ENCODE data around the gene GFRA1. TPM values are rescaled to one million over a fixed set of nuclear protein-coding genes. Genes with fewer than 3 reads are reported as not detected.

The GFRA1 gene
- total and polyA plus RNA-seq, 2 experiments from 2014 or later: 1.7 to 5.0 TPM

DNA sequence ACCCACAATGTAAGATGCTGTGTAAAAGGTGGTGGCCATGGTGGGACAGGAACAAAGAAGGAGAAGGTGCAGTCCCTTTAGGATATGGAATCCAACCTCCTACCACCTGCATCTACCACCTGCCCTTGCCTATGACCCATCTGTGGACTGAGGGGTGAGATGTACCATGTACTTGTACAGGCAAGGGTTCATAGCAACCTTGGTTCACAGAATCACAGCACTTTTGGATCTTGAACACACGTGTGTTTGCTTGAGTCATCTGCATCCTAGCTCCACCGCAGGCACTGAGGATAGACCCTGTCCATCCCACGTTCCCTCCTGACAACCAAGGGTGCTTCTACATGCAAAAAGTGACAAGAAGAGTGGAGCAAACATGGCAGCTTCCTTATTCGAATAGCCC is 162.3 kb downstream of the GFRA1 start:
- H3K27ac ChIP-seq: no peak overlapping the region
- no peak overlapping the region for H3K4me3 ChIP-seq
- no peaks in the 10 kb centered on the region for H3K4me1 ChIP-seq (ENCODE audit: low read depth)
- no peaks in the 10 kb centered on the region for H3K27me3 ChIP-seq
- no peak for TF ChIP-seq CTCF (IDR thresholded peaks at IDR 0.05; ENCODE audit: low read depth, low read length)
- H3K36me3 ChIP-seq: no peaks in the 10 kb centered on the region
- H3K9me3 ChIP-seq (ENCODE audit: low read depth): no peaks in the 10 kb centered on the region
- no peak for DNase-seq (ENCODE audit: low read depth in 1 of 2, low spot score in 1 of 2)

- no peaks in the 10 kb centered on the region for H3K27me3 ChIP-seq
- TF ChIP-seq CTCF (IDR thresholded peaks at IDR 0.05; ENCODE audit: low read depth, low read length): no peak
- DNase-seq (ENCODE audit: low read depth in 1 of 2, low spot score in 1 of 2): no peak
- H3K4me1 ChIP-seq (ENCODE audit: low read depth): no peaks in the 10 kb centered on the region
- no peaks in the 10 kb centered on the region for H3K36me3 ChIP-seq
- H3K27ac ChIP-seq: no peak overlapping the region
- H3K4me3 ChIP-seq: no peak overlapping the region
- H3K9me3 ChIP-seq (ENCODE audit: low read depth): no peaks in the 10 kb centered on the region
Observed at GRCh38 chr10:116109881-116110280, 163.1 kb downstream of the GFRA1 start.

DNA sequence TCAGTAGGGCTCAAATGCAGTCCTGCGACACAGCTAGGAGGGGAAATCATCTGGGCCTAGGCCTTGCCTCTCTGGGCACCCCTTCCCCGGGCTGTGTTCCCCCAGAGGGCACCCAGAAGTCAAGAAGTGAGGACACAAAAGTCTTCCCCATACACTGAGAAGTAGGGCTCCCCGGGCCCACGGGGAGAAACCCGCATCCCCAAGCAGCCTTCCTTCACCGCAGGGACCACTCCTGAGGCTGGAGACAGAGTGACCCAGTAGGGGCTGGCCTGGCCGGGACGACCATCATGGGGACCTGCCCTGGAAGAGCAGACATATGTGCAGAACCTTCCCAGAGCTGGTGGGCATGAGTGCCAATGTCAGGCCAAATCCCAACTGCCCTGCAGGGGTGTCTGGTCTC is 163.5 kb downstream of the GFRA1 start:
- Histone ChIP-seq H3K27ac (no peak overlapping the region), H3K9me3 (ENCODE audit: low read depth) (no peaks in the 10 kb centered on the region), H3K4me1 (ENCODE audit: low read depth) (no peaks in the 10 kb centered on the region), H3K27me3 (no peaks in the 10 kb centered on the region), H3K36me3 (no peaks in the 10 kb centered on the region), H3K4me3 (no peak overlapping the region)
- no peak for DNase-seq (ENCODE audit: low read depth in 1 of 2, low spot score in 1 of 2)
- no peak for TF ChIP-seq CTCF (IDR thresholded peaks at IDR 0.05; ENCODE audit: low read depth, low read length)

DNA sequence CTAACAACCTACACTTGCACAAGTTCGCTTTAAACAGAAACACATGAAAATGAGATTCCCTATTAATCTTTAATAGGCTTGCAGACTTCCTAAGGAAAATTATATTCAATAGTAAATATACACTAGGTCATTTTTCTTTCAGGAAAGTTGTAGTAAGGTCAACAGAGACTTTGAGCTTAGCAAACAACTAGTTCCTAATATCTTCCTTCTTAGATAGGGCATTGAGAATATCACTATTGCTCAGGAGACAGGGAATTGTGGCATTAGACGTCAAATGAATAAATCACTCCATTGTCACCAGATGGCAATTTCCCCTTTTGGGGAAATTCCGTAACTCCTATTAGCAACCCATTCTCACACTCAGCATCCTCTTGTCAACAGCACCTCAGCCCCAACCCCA is 164.9 kb downstream of the GFRA1 start:
- Histone ChIP-seq H3K4me1 (ENCODE audit: low read depth) (no peaks in the 10 kb centered on the region), H3K9me3 (ENCODE audit: low read depth) (no peaks in the 10 kb centered on the region), H3K27me3 (no peaks in the 10 kb centered on the region), H3K36me3 (no peaks in the 10 kb centered on the region), H3K27ac (no peak overlapping the region), H3K4me3 (no peak overlapping the region)
- DNase-seq (ENCODE audit: low read depth in 1 of 2, low spot score in 1 of 2): no peak
- no peak for TF ChIP-seq CTCF (IDR thresholded peaks at IDR 0.05; ENCODE audit: low read depth, low read length)

GRCh38 chr10:116106611-116107010 is 166.4 kb downstream of the GFRA1 start:
- H3K36me3 ChIP-seq: no peaks in the 10 kb centered on the region
- no peak overlapping the region for H3K4me3 ChIP-seq
- H3K4me1 ChIP-seq (ENCODE audit: low read depth): no peaks in the 10 kb centered on the region
- no peak for TF ChIP-seq CTCF (IDR thresholded peaks at IDR 0.05; ENCODE audit: low read depth, low read length)
- no peaks in the 10 kb centered on the region for H3K9me3 ChIP-seq (ENCODE audit: low read depth)
- no peak overlapping the region for H3K27ac ChIP-seq
- DNase-seq (ENCODE audit: low read depth in 1 of 2, low spot score in 1 of 2): no peak
- H3K27me3 ChIP-seq: no peaks in the 10 kb centered on the region

- Histone ChIP-seq H3K4me3 (no peak overlapping the region), H3K27ac (no peak overlapping the region), H3K9me3 (ENCODE audit: low read depth) (no peaks in the 10 kb centered on the region), H3K27me3 (no peaks in the 10 kb centered on the region), H3K4me1 (ENCODE audit: low read depth) (no peaks in the 10 kb centered on the region), H3K36me3 (no peaks in the 10 kb centered on the region)
- no peak for TF ChIP-seq CTCF (IDR thresholded peaks at IDR 0.05; ENCODE audit: low read depth, low read length)
- no peak for DNase-seq (ENCODE audit: low read depth in 1 of 2, low spot score in 1 of 2)
Observed at GRCh38 chr10:116105264-116105663, 167.7 kb downstream of the GFRA1 start.

All from cardiac muscle cell (in vitro differentiated cells and primary cell).